ENCODE measurements around the gene RAD51AP2.

DNA sequence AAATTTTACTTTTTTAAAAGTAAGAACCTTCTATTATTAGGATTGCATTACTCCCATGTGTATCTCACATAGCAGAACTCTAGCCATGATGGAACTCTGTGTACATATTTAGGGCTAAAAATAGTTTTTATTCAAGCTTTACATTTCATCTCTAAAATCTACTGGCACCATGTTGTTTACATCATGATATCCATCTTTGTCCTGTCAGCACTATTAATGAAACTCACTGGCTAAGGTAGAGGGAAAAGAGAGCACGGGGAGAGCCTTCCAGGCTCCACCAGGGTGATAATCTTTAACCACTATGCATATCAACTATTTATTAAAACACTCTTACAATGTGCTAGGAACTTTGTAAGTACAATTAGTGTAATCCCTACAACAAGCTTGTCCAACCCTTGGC, 34.7 kb downstream of the RAD51AP2 start:
- TF ChIP-seq BRCA1 (IDR thresholded peaks at IDR 0.05; ENCODE audit: low read depth, low read length) (no peak), POLR2A (IDR thresholded peaks at IDR 0.05; ENCODE audit: control extremely low read depth in 1 of 2, low read depth in 2 of 2, low read length in 2 of 2) (no peak), CEBPB (IDR thresholded peaks at IDR 0.05; ENCODE audit: low read depth, low read length) (no peak)
- TF ChIP-seq, protein P1, sequence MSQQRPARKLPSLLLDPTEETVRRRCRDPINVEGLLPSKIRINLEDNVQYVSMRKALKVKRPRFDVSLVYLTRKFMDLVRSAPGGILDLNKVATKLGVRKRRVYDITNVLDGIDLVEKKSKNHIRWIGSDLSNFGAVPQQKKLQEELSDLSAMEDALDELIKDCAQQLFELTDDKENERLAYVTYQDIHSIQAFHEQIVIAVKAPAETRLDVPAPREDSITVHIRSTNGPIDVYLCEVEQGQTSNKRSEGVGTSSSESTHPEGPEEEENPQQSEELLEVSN (IDR thresholded peaks at IDR 0.05): no peak

Data from H1 (cell line).